Smooth muscle cell (in vitro differentiated cells): ENCODE results near the gene DCDC1. TPM values are rescaled to one million over a fixed set of nuclear protein-coding genes. Genes with fewer than 3 reads are reported as not detected.

ENCODE experiments used
- DNase-seq: peaks from one replicate; lab custom pipeline; 2025; ENCODE audit not compliant: unreplicated experiment; lab: John Stamatoyannopoulos, UW
- H2AFZ ChIP-seq: fragments of 200-600 bp; sonication (generic); 2 replicates; pipeline ENCODE4 v1.6.0; 2016; ENCODE audit warnings: antibody characterized with exemption, low read depth, mild to moderate bottlenecking
- H3F3A ChIP-seq: fragments of 200-600 bp; sonication (generic); 2 replicates; pipeline ENCODE4 v1.6.0; 2017; ENCODE audit warnings: antibody characterized with exemption, low read depth
- H3K27ac ChIP-seq: fragments of 200-600 bp; sonication (generic); 2 replicates; pipeline ENCODE4 v1.5.1; 2016; ENCODE audit warnings: low read depth, mild to moderate bottlenecking
- H3K27me3 ChIP-seq: fragments of 200-600 bp; sonication (generic); 2 replicates; pipeline ENCODE4 v1.6.1; 2016; ENCODE audit warnings: low read depth, mild to moderate bottlenecking
- H3K36me3 ChIP-seq: fragments of 200-600 bp; sonication (generic); 2 replicates; pipeline ENCODE4 v1.5.1; 2016; ENCODE audit warnings: low read depth
- H3K4me1 ChIP-seq: fragments of 200-600 bp; sonication (generic); 2 replicates; pipeline ENCODE4 v1.5.1; 2016; ENCODE audit warnings: low read depth
- H3K4me2 ChIP-seq: fragments of 200-600 bp; sonication (generic); 2 replicates; pipeline ENCODE4 v1.6.0; 2016; ENCODE audit warnings: mild to moderate bottlenecking
- H3K4me3 ChIP-seq: fragments of 200-600 bp; sonication (generic); 2 replicates; pipeline ENCODE4 v1.5.1; 2016; ENCODE audit warnings: mild to moderate bottlenecking
- H3K79me2 ChIP-seq: fragments of 200-600 bp; sonication (generic); 2 replicates; pipeline ENCODE4 v1.6.0; 2016; ENCODE audit warnings: low read depth, mild to moderate bottlenecking
- H3K9ac ChIP-seq: fragments of 200-600 bp; sonication (generic); 2 replicates; pipeline ENCODE4 v1.6.0; 2016; ENCODE audit warnings: low read depth
- H3K9me3 ChIP-seq: fragments of 200-600 bp; sonication (generic); replicated peaks from 2 replicates; pipeline ENCODE4 v1.5.1; 2016; ENCODE audit warnings: low read depth
- H4K20me1 ChIP-seq: fragments of 200-600 bp; sonication (generic); 2 replicates; pipeline ENCODE4 v1.6.0; 2016; ENCODE audit warnings: low read depth
- CTCF ChIP-seq: fragments of 200-600 bp; sonication (generic); IDR thresholded peaks from 2 replicates; pipeline ENCODE4 v1.5.1; 2017; ENCODE audit warnings: borderline replicate concordance, mild to moderate bottlenecking, antibody characterized with exemption; ENCODE audit not compliant: insufficient read depth, poor library complexity, severe bottlenecking
- WGBS: methylation state at CpG from one replicate; pipeline ENCODE4 v1.1.7; 2016; ENCODE audit warnings: low lambda C conversion rate; 5-methylcytosine and 5-hydroxymethylcytosine counted together
- polyA plus RNA-seq: library from polyadenylated mRNA; unstranded; fragments of >200 nt; fragmentation: Nextera tagmentation; extraction: Ambion mirVana; gene quantifications from 2 replicates; pipeline ENCODE4 v1.2.1, GENCODE V29; 2016
- total RNA-seq: library from RNA; depleted of rRNA; stranded (reverse); fragments of >200 nt; gene quantifications from 2 replicates; pipeline ENCODE4 v1.2.3, GENCODE V29; 2014

DCDC1 gene
- total and polyA plus RNA-seq, 2 experiments from 2014 or later = 0.39 to 0.45 TPM

GRCh38 chr11:31150841-31151240, 218.7 kb downstream of the DCDC1 start:
- no peak for TF ChIP-seq CTCF
- DNase-seq = no peak
- Histone ChIP-seq H3K4me1 (no peaks in the 10 kb centered on the region), H3F3A (no peaks in the 10 kb centered on the region), H3K9me3 (no peaks in the 10 kb centered on the region), H3K36me3 (no peaks in the 10 kb centered on the region), H3K4me3 (no peak overlapping the region), H3K4me2 (no peak overlapping the region), H3K27ac (no peak overlapping the region), H2AFZ (no peak overlapping the region), H3K9ac (no peak overlapping the region), H3K27me3 (no peaks in the 10 kb centered on the region), H3K79me2 (no peaks in the 10 kb centered on the region), H4K20me1 (no peaks in the 10 kb centered on the region)
- 90% methylated on average over 3 of the region's 3 CpGs for WGBS

- Histone ChIP-seq H3F3A (no peaks in the 10 kb centered on the region), H3K9me3 (no peaks in the 10 kb centered on the region), H3K79me2 (no peaks in the 10 kb centered on the region), H3K36me3 (no peaks in the 10 kb centered on the region), H2AFZ (no peak overlapping the region), H3K4me3 (no peak overlapping the region), H4K20me1 (no peaks in the 10 kb centered on the region), H3K4me2 (no peak overlapping the region), H3K27ac (no peak overlapping the region), H3K9ac (no peak overlapping the region), H3K4me1 (no peaks in the 10 kb centered on the region), H3K27me3 (no peaks in the 10 kb centered on the region)
- DNase-seq = no peak
- 87% methylated on average over 2 of the region's 2 CpGs for WGBS
- no peak for TF ChIP-seq CTCF
Measured at GRCh38 chr11:31150011-31150410, 219.5 kb downstream of the DCDC1 start.

- no peaks in the 10 kb centered on the region for H3K27me3 ChIP-seq
- H3K36me3 ChIP-seq = no peaks in the 10 kb centered on the region
- no peak overlapping the region for H3K4me2 ChIP-seq
- no peak overlapping the region for H3K9ac ChIP-seq
- TF ChIP-seq CTCF = no peak
- no peaks in the 10 kb centered on the region for H4K20me1 ChIP-seq
- no peak for DNase-seq
- no peak overlapping the region for H3K4me3 ChIP-seq
- no peak overlapping the region for H2AFZ ChIP-seq
- no peaks in the 10 kb centered on the region for H3F3A ChIP-seq
- WGBS = 84% methylated on average over 6 of the region's 6 CpGs
- no peaks in the 10 kb centered on the region for H3K9me3 ChIP-seq
- H3K27ac ChIP-seq = no peak overlapping the region
- peaks cover 17% of the 10 kb centered on the region for H3K4me1 ChIP-seq
- H3K79me2 ChIP-seq = no peaks in the 10 kb centered on the region
Measured at GRCh38 chr11:31141789-31142188, 227.8 kb downstream of the DCDC1 start.

- Histone ChIP-seq H3K27me3 (no peaks in the 10 kb centered on the region), H3K36me3 (no peaks in the 10 kb centered on the region)
- WGBS = 87% methylated on average over 4 of the region's 4 CpGs
Measured at GRCh38 chr11:31139479-31139878, 230.1 kb downstream of the DCDC1 start.

More at GRCh38 chr11:31139479-31139878, 230.1 kb downstream of the DCDC1 start:
- H4K20me1 ChIP-seq = no peaks in the 10 kb centered on the region
- no peaks in the 10 kb centered on the region for H3K9me3 ChIP-seq
- H3K79me2 ChIP-seq = no peaks in the 10 kb centered on the region
- no peaks in the 10 kb centered on the region for H3F3A ChIP-seq
- no peak overlapping the region for H2AFZ ChIP-seq
- H3K4me3 ChIP-seq = no peak overlapping the region
- TF ChIP-seq CTCF = no peak
- no peak overlapping the region for H3K27ac ChIP-seq
- no peak for DNase-seq
- peaks cover 17% of the 10 kb centered on the region for H3K4me1 ChIP-seq
- H3K9ac ChIP-seq = no peak overlapping the region
- no peak overlapping the region for H3K4me2 ChIP-seq
